K562 (cell line): ENCODE data around the gene BMAL2. TPM values are rescaled to one million over a fixed set of nuclear protein-coding genes. Genes with fewer than 3 reads are reported as not detected.

Source experiments
- ATAC-seq: fragments of 200-7000 bp; cut with Tn5 transposase; 3 replicates; pipeline ENCODE4 v1.9.1; 2020; ENCODE audit warnings: moderate library complexity
- BruUV-seq: library from RNA; stranded (reverse); fragments of 400-500 nt; replicated peaks from 2 replicates; lab custom pipeline; 2021; lab: Mats Ljungman, UMichigan
- CTCF ChIA-PET: fragments of 300-600 bp; formaldehyde crosslinking; extraction: SDS; loops from one replicate; lab custom pipeline; 2021; ENCODE audit warnings: low intra/inter-chr PET ratio; lab: Yijun Ruan, JAX
- POLR2A ChIA-PET: fragments of 300-600, 350-650 bp; sonication (Branson Sonifier 250); formaldehyde crosslinking; extraction: SDS; loops from one replicate; lab custom pipeline; 2021; ENCODE audit warnings: antibody characterized with exemption, inconsistent platforms; lab: Yijun Ruan, JAX
- DNase-seq, 4 experiments: peaks; one replicate each; pipeline versions ENCODE4 v3.0.0 to v3.0.0-alpha.2; 2011 to 2018; ENCODE audit warnings: low spot score in 3 of 4, mixed read lengths in 3 of 4; ENCODE audit errors: extremely low read depth in 1 of 4
- FAIRE-seq: peaks from 2 replicates; lab custom pipeline; 2011; peaks lifted over from hg19 to GRCh38; lab: Jason Lieb, UNC
- H2AFZ ChIP-seq: 2 replicates; pipeline ENCODE4 v1.6.0; 2011; ENCODE audit warnings: low read depth, low read length, control low read depth, inconsistent platforms
- H3K27ac ChIP-seq: fragments of 200-600 bp; 3 replicates; pipeline ENCODE4 v1.8.0; 2011; ENCODE audit warnings: low read depth, mild to moderate bottlenecking, control low read depth, inconsistent platforms, low read length, moderate library complexity, mixed read lengths; ENCODE audit errors: extremely low read depth
- H3K27me3 ChIP-seq, 2 experiments: fragments of 300-600 bp in 1 of 2; 2 replicates in 1 of 2; 3 replicates in 1 of 2; pipeline versions ENCODE4 v1.6.0 to v1.8.0; 2011; ENCODE audit warnings: inconsistent platforms in 2 of 2, low read length in 2 of 2, mild to moderate bottlenecking in 1 of 2, mixed read lengths in 1 of 2, moderate library complexity in 1 of 2; ENCODE audit not compliant: control insufficient read depth in 2 of 2, insufficient read depth in 2 of 2
- H3K36me3 ChIP-seq: fragments of 300-600 bp; 3 replicates; pipeline ENCODE4 v1.8.0; 2011; ENCODE audit warnings: mild to moderate bottlenecking, low read length, inconsistent platforms; ENCODE audit not compliant: control insufficient read depth, insufficient read depth
- H3K4me1 ChIP-seq, 2 experiments: fragments of 200-600 bp in 1 of 2; replicated peaks in 1 of 2; 2 replicates in 1 of 2; 3 replicates in 1 of 2; pipeline versions ENCODE4 v1.5.1 to v1.8.0; 2011; ENCODE audit warnings: inconsistent platforms in 2 of 2, low read length in 2 of 2, mild to moderate bottlenecking in 1 of 2, mixed read lengths in 1 of 2, moderate library complexity in 1 of 2; ENCODE audit not compliant: control insufficient read depth in 2 of 2, insufficient read depth in 2 of 2
- H3K4me2 ChIP-seq: 2 replicates; pipeline ENCODE4 v1.6.1; 2011; ENCODE audit warnings: low read length, control low read depth, inconsistent platforms, mixed read lengths; ENCODE audit not compliant: insufficient read depth
- H3K4me3 ChIP-seq: fragments of 200-600 bp; sonication (generic), shearing (Covaris generic); 2 replicates; pipeline ENCODE4 v1.5.1; 2016; ENCODE audit warnings: control low read depth, inconsistent platforms
- H3K79me2 ChIP-seq: fragments of 200-600 bp; 3 replicates; pipeline ENCODE4 v1.8.0; 2011; ENCODE audit warnings: low read length, inconsistent platforms; ENCODE audit not compliant: control insufficient read depth, insufficient read depth
- H3K9ac ChIP-seq, 2 experiments: 2 replicates each; pipeline versions ENCODE4 v1.6.0 to v1.6.1; 2011; ENCODE audit warnings: low read depth in 2 of 2, low read length in 2 of 2, control low read depth in 1 of 2, inconsistent platforms in 1 of 2, mild to moderate bottlenecking in 1 of 2, mixed read lengths in 1 of 2; ENCODE audit not compliant: insufficient read depth in 1 of 2
- H3K9me1 ChIP-seq: one replicate; pipeline ENCODE4 v1.6.0; 2011; ENCODE audit warnings: inconsistent platforms, mild to moderate bottlenecking, low read length, moderate library complexity; ENCODE audit not compliant: control insufficient read depth, insufficient read depth
- H3K9me3 ChIP-seq: replicated peaks from 2 replicates; pipeline ENCODE4 v1.5.1; 2011; ENCODE audit warnings: low read depth, low read length, inconsistent platforms; ENCODE audit not compliant: control insufficient read depth, insufficient read depth
- H4K20me1 ChIP-seq: replicated peaks from 2 replicates; pipeline ENCODE4 v1.6.1; 2011; ENCODE audit warnings: low read length, inconsistent platforms, mixed read lengths; ENCODE audit not compliant: control insufficient read depth, insufficient read depth
- BCLAF1 ChIP-seq, 2 experiments: fragments of 450-650 bp in 1 of 2; IDR thresholded peaks; 2 replicates each; pipeline ENCODE4 v1.6.1; 2011 to 2017; ENCODE audit warnings: low read depth in 2 of 2, antibody characterized with exemption in 1 of 2, borderline replicate concordance in 1 of 2, low read length in 1 of 2, mild to moderate bottlenecking in 1 of 2, mixed read lengths in 1 of 2; ENCODE audit not compliant: control insufficient read depth in 1 of 2
- BMI1 ChIP-seq: fragments of 150-350 bp; IDR thresholded peaks from 2 replicates; pipeline ENCODE4 v1.6.1; 2014; ENCODE audit warnings: low read length
- CBX5 ChIP-seq: IDR thresholded peaks from 2 replicates; pipeline ENCODE4 v1.6.1; 2014; ENCODE audit warnings: low read depth, borderline replicate concordance
- COPS2 ChIP-seq: fragments of 450-650 bp; conservative IDR thresholded peaks from 2 replicates; pipeline ENCODE4 v1.6.1; 2016; ENCODE audit warnings: mild to moderate bottlenecking, moderate library complexity
- CREBBP ChIP-seq: IDR thresholded peaks from one replicate; pipeline ENCODE4 v1.6.1; 2012; ENCODE audit warnings: low read depth, mild to moderate bottlenecking, control low read depth, inconsistent platforms, low read length
- DDX20 ChIP-seq: fragments of 450-650 bp; IDR thresholded peaks from 2 replicates; pipeline ENCODE4 v1.6.1; 2016; ENCODE audit warnings: missing genetic modification characterization, low read depth, mild to moderate bottlenecking, missing compliant biosample characterization, moderate library complexity
- HEY1 ChIP-seq: fragments of 250-450 bp; sonication (Bioruptor Pico); IDR thresholded peaks from 2 replicates; pipeline ENCODE4 v1.5.0; 2020; ENCODE audit warnings: mild to moderate bottlenecking, moderate library complexity, borderline replicate concordance
- NELFE ChIP-seq: IDR thresholded peaks from 2 replicates; pipeline ENCODE4 v1.6.1; 2011; ENCODE audit warnings: mild to moderate bottlenecking; ENCODE audit not compliant: insufficient read depth, insufficient read length
- NR2C1 ChIP-seq, 2 experiments: fragments of 450-650 bp; IDR thresholded peaks; 2 replicates each; pipeline ENCODE4 v1.6.1; 2017; ENCODE audit warnings: mild to moderate bottlenecking in 2 of 2, antibody characterized with exemption in 1 of 2, inconsistent platforms in 1 of 2, missing compliant biosample characterization in 1 of 2, missing genetic modification characterization in 1 of 2
- RHOXF2B ChIP-seq: fragments of 250-450 bp; sonication (Bioruptor Pico); conservative IDR thresholded peaks from 2 replicates; pipeline ENCODE4 v1.5.1; 2021
- SRSF3 ChIP-seq: fragments of 200-400 bp; formaldehyde crosslinking; IDR thresholded peaks from 2 replicates; pipeline ENCODE4 v1.6.1; 2016; ENCODE audit warnings: mild to moderate bottlenecking, low read length, moderate library complexity; ENCODE audit not compliant: insufficient read depth
- ZNF165 ChIP-seq: fragments of 250-450 bp; sonication (Bioruptor Pico); IDR thresholded peaks from 2 replicates; pipeline ENCODE4 v1.4.0; 2020; ENCODE audit warnings: borderline replicate concordance
- ZNF589 ChIP-seq: fragments of 200-800 bp; sonication (Bioruptor generic); IDR thresholded peaks from 2 replicates; pipeline ENCODE4 v1.6.1; 2016; ENCODE audit warnings: low read depth, missing genetic modification characterization, missing compliant biosample characterization
- ZNF699 ChIP-seq: fragments of 250-450 bp; sonication (Bioruptor Pico); IDR thresholded peaks from 2 replicates; pipeline ENCODE4 v1.8.0; 2021; ENCODE audit warnings: mild to moderate bottlenecking, moderate library complexity; ENCODE audit not compliant: insufficient replicate concordance
- WGBS: fragments of 100-300 bp; shearing (Covaris generic); methylation state at CpG from one replicate; pipeline ENCODE4 v1.1.6; 2016; ENCODE audit warnings: low coverage, mixed read lengths; ENCODE audit not compliant: insufficient coverage; ENCODE audit errors: missing lambda C conversion rate; 5-methylcytosine and 5-hydroxymethylcytosine counted together
- in situ Hi-C: fragments of 300-500 bp; cut with MboI; formaldehyde crosslinking; loops from 4 replicates; pipeline ENCODE4 v1.15.0; 2018; ENCODE audit warnings: inconsistent platforms, mixed read lengths
- intact Hi-C: fragments of 100-400 bp; cut with micrococcal nuclease; formaldehyde crosslinking; loops from 2 replicates; pipeline ENCODE4 v1.14.2; 2022
- polyA plus RNA-seq, 8 experiments: library from polyadenylated mRNA; depleted of rRNA in 4 of 8; stranded (reverse) in 5 of 8; unstranded in 3 of 8; fragments of >200 nt; fragmentation: Nextera tagmentation in 2 of 8; fragmentation: Illumina TruSeq in 1 of 8; extraction: Ambion mirVana in 2 of 8; extraction: Trizol in 1 of 8; gene quantifications; 2 replicates each; pipeline versions ENCODE4 v1.2.1 to v1.2.3, GENCODE V29; 2011 to 2014; ENCODE audit warnings: inconsistent platforms in 1 of 8, missing spikeins in 1 of 8
- total RNA-seq, 7 experiments: library from RNA; depleted of rRNA in 6 of 7; stranded (reverse); fragments of >200 nt in 6 of 7; fragmentation: Illumina TruSeq in 2 of 7; extraction: Trizol in 2 of 7; gene quantifications; 2 replicates each; pipeline versions ENCODE4 v1.2.1 to v1.2.3, GENCODE V29; 2011 to 2021; ENCODE audit warnings: low replicate concordance in 1 of 7
- TF ChIP-seq, protein P1 (sequence below): fragments of 150-350 bp; conservative IDR thresholded peaks from 2 replicates; pipeline ENCODE4 v1.6.1; 2014; ENCODE audit warnings: low read length
- TF ChIP-seq, protein P2 (sequence below): fragments of 450-650 bp; formaldehyde crosslinking; IDR thresholded peaks from 2 replicates; pipeline ENCODE4 v1.4.0; 2020; ENCODE audit warnings: mild to moderate bottlenecking, moderate library complexity

BMAL2 gene
- total and polyA plus RNA-seq, 9 of the 15 experiments (the other 6 are each of a cell fraction or from before 2014, with no cell fraction given): 0.01 to 1.1 (median 0.50) TPM

DNA sequence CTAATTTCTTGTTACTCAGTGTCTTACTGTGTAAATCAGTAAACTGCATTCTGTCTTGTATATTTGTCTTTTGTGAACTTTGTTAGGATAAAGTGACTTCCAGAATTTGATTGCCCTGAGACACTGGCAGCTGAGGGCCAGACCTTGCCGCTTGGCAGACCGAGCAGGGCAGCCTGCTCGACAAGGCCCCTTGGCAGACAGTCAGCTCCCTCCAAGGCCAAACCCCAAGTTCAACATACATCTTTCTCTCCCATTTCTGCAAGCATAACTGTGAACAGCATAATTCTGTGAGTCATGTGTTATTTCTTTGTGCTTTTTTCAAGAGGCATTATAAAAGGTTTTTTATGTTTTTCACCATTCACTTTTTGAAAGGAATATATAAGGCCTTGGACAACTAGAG is 39.2 kb upstream of the BMAL2 start:
- H3K9me3 ChIP-seq: no peaks in the 10 kb centered on the region
- H3K79me2 ChIP-seq: no peaks in the 10 kb centered on the region
- FAIRE-seq (no peak), DNase-seq (no peak), ATAC-seq (no peak)
- in situ Hi-C loops: no loop called here
- no peaks in the 10 kb centered on the region for H3K4me1 ChIP-seq
- H3K27ac ChIP-seq: no peak overlapping the region
- no TSS peak for BruUV-seq
- no peaks in the 10 kb centered on the region for H4K20me1 ChIP-seq
- no peaks in the 10 kb centered on the region for H3K9me1 ChIP-seq
- no peaks in the 10 kb centered on the region for H3K27me3 ChIP-seq
- no peaks in the 10 kb centered on the region for H3K36me3 ChIP-seq
- ChIA-PET POLR2A (no interaction called here), CTCF (no interaction called here)
- no peak overlapping the region for H3K4me3 ChIP-seq
- no peak overlapping the region for H3K4me2 ChIP-seq
- TF ChIP-seq NR2C1 (IDR thresholded peaks at IDR 0.05) (no peak), NR2C1 (tag; IDR thresholded peaks at IDR 0.05) (no peak), HEY1 (no peak), BCLAF1 (IDR thresholded peaks at IDR 0.05; ENCODE audit: borderline replicate concordance in 1 of 2, control insufficient read depth in 1 of 2, low read depth in 2 of 2, low read length in 1 of 2) (no peak), DDX20 (tag) (no peak), SRSF3 (no peak), CREBBP (no peak), COPS2 (no peak), BMI1 (no peak), ZNF589 (CRISPR knock-in tag) (no peak), CBX5 (no peak), ZNF699 (CRISPR knock-in tag) (no peak), ZNF165 (CRISPR knock-in tag) (no peak), NELFE (no peak), RHOXF2B (CRISPR knock-in tag) (no peak)
- TF ChIP-seq, protein P1, sequence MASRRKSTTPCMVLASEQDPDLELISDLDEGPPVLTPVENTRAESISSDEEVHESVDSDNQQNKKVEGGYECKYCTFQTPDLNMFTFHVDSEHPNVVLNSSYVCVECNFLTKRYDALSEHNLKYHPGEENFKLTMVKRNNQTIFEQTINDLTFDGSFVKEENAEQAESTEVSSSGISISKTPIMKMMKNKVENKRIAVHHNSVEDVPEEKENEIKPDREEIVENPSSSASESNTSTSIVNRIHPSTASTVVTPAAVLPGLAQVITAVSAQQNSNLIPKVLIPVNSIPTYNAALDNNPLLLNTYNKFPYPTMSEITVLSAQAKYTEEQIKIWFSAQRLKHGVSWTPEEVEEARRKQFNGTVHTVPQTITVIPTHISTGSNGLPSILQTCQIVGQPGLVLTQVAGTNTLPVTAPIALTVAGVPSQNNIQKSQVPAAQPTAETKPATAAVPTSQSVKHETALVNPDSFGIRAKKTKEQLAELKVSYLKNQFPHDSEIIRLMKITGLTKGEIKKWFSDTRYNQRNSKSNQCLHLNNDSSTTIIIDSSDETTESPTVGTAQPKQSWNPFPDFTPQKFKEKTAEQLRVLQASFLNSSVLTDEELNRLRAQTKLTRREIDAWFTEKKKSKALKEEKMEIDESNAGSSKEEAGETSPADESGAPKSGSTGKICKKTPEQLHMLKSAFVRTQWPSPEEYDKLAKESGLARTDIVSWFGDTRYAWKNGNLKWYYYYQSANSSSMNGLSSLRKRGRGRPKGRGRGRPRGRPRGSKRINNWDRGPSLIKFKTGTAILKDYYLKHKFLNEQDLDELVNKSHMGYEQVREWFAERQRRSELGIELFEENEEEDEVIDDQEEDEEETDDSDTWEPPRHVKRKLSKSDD: no peak
- TF ChIP-seq, protein P2, sequence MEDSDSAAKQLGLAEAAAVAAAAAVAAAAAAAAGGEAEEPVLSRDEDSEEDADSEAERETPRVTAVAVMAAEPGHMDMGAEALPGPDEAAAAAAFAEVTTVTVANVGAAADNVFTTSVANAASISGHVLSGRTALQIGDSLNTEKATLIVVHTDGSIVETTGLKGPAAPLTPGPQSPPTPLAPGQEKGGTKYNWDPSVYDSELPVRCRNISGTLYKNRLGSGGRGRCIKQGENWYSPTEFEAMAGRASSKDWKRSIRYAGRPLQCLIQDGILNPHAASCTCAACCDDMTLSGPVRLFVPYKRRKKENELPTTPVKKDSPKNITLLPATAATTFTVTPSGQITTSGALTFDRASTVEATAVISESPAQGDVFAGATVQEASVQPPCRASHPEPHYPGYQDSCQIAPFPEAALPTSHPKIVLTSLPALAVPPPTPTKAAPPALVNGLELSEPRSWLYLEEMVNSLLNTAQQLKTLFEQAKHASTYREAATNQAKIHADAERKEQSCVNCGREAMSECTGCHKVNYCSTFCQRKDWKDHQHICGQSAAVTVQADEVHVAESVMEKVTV (CRISPR knock-in tag): no peak
- no peak overlapping the region for H2AFZ ChIP-seq
- intact Hi-C loops: no loop called here
- WGBS: 0% methylated on average over 1 of the region's 3 CpGs
- H3K9ac ChIP-seq: no peak overlapping the region
